HEK293T (cell line): Measurements from ENCODE around the gene SCTR.

Experiments
- ARNT ChIP-seq: fragments of 450-650 bp; IDR thresholded peaks from 2 replicates; pipeline ENCODE4 v1.6.1; 2017; ENCODE audit warnings: mild to moderate bottlenecking
- BHLHE40 ChIP-seq: fragments of 450-650 bp; IDR thresholded peaks from 2 replicates; pipeline ENCODE4 v1.6.1; 2016; ENCODE audit warnings: mild to moderate bottlenecking, moderate library complexity, borderline replicate concordance
- CTBP1 ChIP-seq: fragments of 450-650 bp; IDR thresholded peaks from 2 replicates; pipeline ENCODE4 v1.6.1; 2016; ENCODE audit warnings: borderline replicate concordance
- ELF4 ChIP-seq: fragments of 450-650 bp; IDR thresholded peaks from 2 replicates; pipeline ENCODE4 v1.6.1; 2017; ENCODE audit warnings: antibody characterized with exemption
- FOXK2 ChIP-seq: fragments of 450-650 bp; IDR thresholded peaks from 2 replicates; pipeline ENCODE4 v1.6.1; 2016; ENCODE audit warnings: mild to moderate bottlenecking
- FOXM1 ChIP-seq: fragments of 450-650 bp; IDR thresholded peaks from 2 replicates; pipeline ENCODE4 v1.6.1; 2017; ENCODE audit warnings: mild to moderate bottlenecking, borderline replicate concordance
- NFRKB ChIP-seq: fragments of 450-650 bp; IDR thresholded peaks from 2 replicates; pipeline ENCODE4 v1.6.1; 2016; ENCODE audit warnings: mild to moderate bottlenecking, moderate library complexity
- SP1 ChIP-seq: fragments of 450-650 bp; IDR thresholded peaks from 2 replicates; pipeline ENCODE4 v1.6.1; 2017
- SUZ12 ChIP-seq: fragments of 450-650 bp; IDR thresholded peaks from 2 replicates; pipeline ENCODE4 v1.6.1; 2016; ENCODE audit warnings: mild to moderate bottlenecking

GRCh38 chr2:119552902-119553301, 28.6 kb upstream of the SCTR start:
- TF ChIP-seq SUZ12 (no peak), SP1 (no peak), BHLHE40 (no peak), NFRKB (no peak), CTBP1 (no peak), FOXM1 (no peak), FOXK2 (no peak), ARNT (no peak), ELF4 (no peak)
